HG02588 (cell line): Measurements from ENCODE around the gene CORO7.
A peak's percentile ranks its signal among the peaks of the same experiment; 100 is the strongest.

ENCODE experiments used
- ATAC-seq: cut with Tn5 transposase; IDR thresholded peaks from one replicate; pipeline ENCODE4 v1.9.1; 2021; ENCODE audit warnings: mild to moderate bottlenecking, moderate library complexity; ENCODE audit not compliant: unreplicated experiment

The CORO7 gene

GRCh38 chr16:4324492-4325252 lies 91.7 kb downstream of the CORO7 start:
- ATAC-seq, result no peak

DNA sequence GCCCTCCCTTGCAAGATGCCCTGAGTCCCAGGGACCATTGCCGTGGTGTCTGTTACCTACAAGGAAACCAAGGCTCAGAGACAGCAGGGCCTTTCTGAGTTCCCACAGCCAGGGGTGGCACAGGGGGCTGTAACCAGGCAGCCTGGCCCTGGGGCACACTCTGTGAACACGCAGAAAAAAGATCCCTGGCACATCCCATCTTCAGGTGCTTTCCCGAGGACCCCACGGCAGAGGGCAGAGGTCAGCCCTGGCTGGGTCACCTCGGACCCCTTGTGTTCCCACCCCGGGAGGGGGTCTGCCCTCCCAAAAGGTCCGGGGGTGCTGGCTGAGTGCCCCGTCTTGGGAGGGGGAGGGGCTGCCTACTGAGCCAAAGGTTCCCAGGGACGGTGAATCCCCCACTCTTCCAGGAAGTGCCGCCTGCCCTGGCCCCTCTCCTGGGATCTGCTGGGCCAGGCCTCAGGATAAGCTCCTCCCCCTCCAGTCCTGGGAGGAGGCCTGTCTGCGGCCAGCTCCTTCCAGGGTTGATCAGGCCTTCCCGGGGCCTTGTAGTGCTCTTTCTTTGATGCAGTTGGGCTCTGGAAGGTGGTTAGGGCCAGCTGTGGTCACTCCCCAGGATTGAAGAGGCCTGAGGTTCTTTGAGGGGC lies 92.4 kb downstream of the CORO7 start:
- no peak for ATAC-seq

DNA sequence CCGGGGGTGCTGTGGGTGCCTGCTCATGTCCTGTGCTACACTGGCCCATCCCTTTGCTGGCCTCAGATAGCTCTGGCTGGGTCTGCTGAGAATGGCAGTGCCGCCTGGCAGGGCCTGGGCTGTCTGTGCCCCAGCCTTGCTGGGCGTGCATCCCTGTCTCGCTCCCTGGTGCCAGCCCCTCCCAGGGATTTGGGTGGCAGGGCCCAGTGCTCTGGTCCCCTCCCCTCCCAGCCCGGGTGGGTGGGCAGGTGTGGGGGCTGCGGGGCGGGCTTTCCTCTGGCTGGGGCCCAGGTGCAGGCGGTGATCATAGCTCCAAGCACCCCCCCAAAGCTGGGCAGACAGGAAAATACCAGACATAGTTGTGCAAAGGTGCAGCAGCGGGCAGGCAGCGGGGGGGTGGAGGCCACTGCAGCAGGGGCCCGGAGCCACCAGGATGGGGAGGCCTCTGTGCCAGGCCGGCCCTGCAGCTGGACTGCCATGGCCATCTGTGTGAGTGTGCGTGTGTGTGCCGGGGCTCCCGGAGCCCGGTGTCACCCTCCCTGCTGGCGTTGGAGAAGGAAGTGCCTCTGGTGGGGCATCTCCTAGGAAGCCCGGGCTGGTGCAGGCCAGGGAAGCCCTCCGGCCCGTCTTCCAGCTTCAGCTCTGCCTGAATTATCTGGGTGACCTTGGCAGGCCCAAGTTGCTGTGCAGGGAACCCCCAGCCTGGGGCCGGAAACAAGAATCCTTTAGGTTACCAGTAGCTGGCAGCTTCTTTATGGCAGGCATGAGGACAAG lies 93.1 kb downstream of the CORO7 start:
- no peak for ATAC-seq

- ATAC-seq, result no peak
These were observed 94.0 kb downstream of the CORO7 start for GRCh38 chr16:4322121-4323052.

GRCh38 chr16:4321286-4322120 lies 94.9 kb downstream of the CORO7 start:
- ATAC-seq, result no peak

GRCh38 chr16:4320571-4321137 lies 95.7 kb downstream of the CORO7 start:
- ATAC-seq, result no peak

- ATAC-seq, result peak; percentile 42
These were observed 96.7 kb downstream of the CORO7 start for GRCh38 chr16:4319454-4320421.

- ATAC-seq, result no peak
These were observed 97.4 kb downstream of the CORO7 start for GRCh38 chr16:4318967-4319366.

GRCh38 chr16:4318451-4318910 lies 97.9 kb downstream of the CORO7 start:
- no peak for ATAC-seq

GRCh38 chr16:4317532-4318450 lies 98.6 kb downstream of the CORO7 start:
- no peak for ATAC-seq

DNA sequence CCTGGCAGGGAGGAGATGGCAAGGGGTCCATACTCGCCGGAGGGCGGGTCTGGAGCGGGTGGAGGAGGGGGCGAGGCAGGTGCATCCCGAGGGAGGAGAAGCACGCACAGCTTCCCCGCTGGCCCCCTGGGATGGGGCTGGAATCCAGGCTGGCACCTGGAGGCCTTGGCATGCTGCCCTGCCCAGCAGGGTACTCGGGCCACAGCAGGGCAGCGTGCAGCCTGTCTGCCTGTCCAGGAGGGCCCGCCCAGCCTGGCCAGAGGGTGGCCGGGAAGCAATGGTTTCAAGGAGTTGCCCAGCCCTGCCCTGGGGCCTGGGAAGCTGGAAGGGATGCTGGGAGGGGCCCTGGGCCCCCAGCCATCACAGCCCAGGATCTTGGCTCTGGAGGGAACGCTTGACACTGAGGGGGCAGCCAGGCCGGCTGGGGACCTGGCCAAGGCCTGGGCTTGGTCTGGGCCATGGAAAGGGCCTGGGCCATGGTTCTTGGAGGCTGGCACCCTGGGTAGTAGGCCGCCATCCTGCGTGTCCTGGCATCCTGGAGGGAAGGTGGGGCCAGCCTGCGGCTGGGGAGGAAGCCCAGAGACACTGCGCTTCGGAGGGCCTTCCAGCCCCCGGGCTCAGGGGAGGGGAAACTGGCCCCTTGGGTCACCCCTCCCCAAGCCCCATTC lies 99.4 kb downstream of the CORO7 start:
- no peak for ATAC-seq

- no peak for ATAC-seq
These were observed 100.1 kb downstream of the CORO7 start for GRCh38 chr16:4316108-4316863.

GRCh38 chr16:4315186-4316107 lies 100.9 kb downstream of the CORO7 start, which contains the start of gene GLIS2:
Gene GLIS2, plus strand, starts transcription at chr16:4316067. Its CDS starts 16,214 bp downstream, at chr16:4332281.
- ATAC-seq, result no peak

- no peak for ATAC-seq
These were observed 101.7 kb downstream of the CORO7 start for GRCh38 chr16:4314532-4315185.
